Measurements from ENCODE around the gene NPAS3.

Gene NPAS3

DNA sequence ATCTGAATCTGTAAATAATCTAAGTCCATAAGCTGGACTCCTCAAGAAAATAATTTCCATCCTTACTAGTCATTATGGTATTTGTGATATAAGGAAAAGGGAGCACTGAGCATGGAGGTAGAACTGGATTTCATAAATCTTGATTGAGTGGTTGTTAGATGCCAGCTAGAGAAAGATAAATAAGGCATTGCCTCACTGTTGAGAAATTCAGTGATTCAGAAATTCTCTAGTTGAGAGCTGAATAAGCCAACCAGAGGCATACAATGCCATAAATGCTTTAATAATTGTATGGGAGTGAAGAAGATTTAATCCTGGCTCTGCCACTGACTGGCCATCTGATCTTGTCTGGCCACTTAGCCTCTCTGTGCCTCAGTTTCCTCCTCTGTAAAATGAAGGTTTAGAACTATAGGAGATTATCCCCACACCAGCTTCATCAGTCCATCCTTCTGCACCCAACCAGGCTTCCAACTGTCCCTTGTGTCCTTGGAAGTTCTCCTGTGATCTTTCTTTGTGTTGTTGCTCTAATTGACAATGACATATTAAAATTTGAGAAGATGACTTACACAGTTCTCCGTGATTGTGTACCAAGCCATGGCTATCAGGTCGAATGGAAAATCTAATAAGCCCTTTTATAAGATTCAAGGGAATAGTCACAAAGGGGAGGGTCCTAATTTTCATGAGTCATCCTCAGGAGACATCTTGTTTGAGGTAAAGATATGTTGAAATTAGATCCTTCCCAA is 617.9 kb downstream of the NPAS3 start:
- TF ChIP-seq CTCF (IDR thresholded peaks at IDR 0.05; ENCODE audit: poor library complexity, severe bottlenecking) = no peak
- H3K27me3 ChIP-seq (ENCODE audit: insufficient read depth, poor library complexity, severe bottlenecking) = no peaks in the 10 kb centered on the region
- H3K36me3 ChIP-seq (ENCODE audit: low read depth) = no peaks in the 10 kb centered on the region
- ATAC-seq (ENCODE audit: low read depth) = peak; percentile 95
- no peak for DNase-seq (ENCODE audit: low spot score)
- peaks cover 14% of the 10 kb centered on the region for H3K4me1 ChIP-seq (ENCODE audit: insufficient read depth, poor library complexity, severe bottlenecking)
- H3K9me3 ChIP-seq (ENCODE audit: severe bottlenecking) = no peaks in the 10 kb centered on the region
- peak overlapping the region; percentile 51 for H3K27ac ChIP-seq (ENCODE audit: poor library complexity, severe bottlenecking)
- H3K4me3 ChIP-seq (ENCODE audit: severe bottlenecking) = no peak overlapping the region

GRCh38 chr14:33560718-33561431 is 622.2 kb downstream of the NPAS3 start:
- Histone ChIP-seq H3K27ac (ENCODE audit: poor library complexity, severe bottlenecking) (no peak overlapping the region), H3K27me3 (ENCODE audit: insufficient read depth, poor library complexity, severe bottlenecking) (no peaks in the 10 kb centered on the region), H3K9me3 (ENCODE audit: severe bottlenecking) (no peaks in the 10 kb centered on the region), H3K4me3 (ENCODE audit: severe bottlenecking) (no peak overlapping the region), H3K4me1 (ENCODE audit: insufficient read depth, poor library complexity, severe bottlenecking) (peaks cover 38% of the 10 kb centered on the region), H3K36me3 (ENCODE audit: low read depth) (no peaks in the 10 kb centered on the region)
- ATAC-seq (ENCODE audit: low read depth) = no peak
- no peak for DNase-seq (ENCODE audit: low spot score)
- TF ChIP-seq CTCF (IDR thresholded peaks at IDR 0.05; ENCODE audit: poor library complexity, severe bottlenecking) = no peak

- Histone ChIP-seq H3K4me3 (ENCODE audit: severe bottlenecking) (no peak overlapping the region), H3K4me1 (ENCODE audit: insufficient read depth, poor library complexity, severe bottlenecking) (peaks cover 31% of the 10 kb centered on the region), H3K27ac (ENCODE audit: poor library complexity, severe bottlenecking) (no peak overlapping the region), H3K36me3 (ENCODE audit: low read depth) (no peaks in the 10 kb centered on the region), H3K27me3 (ENCODE audit: insufficient read depth, poor library complexity, severe bottlenecking) (no peaks in the 10 kb centered on the region), H3K9me3 (ENCODE audit: severe bottlenecking) (no peaks in the 10 kb centered on the region)
- no peak for DNase-seq (ENCODE audit: low spot score)
- no peak for TF ChIP-seq CTCF (IDR thresholded peaks at IDR 0.05; ENCODE audit: poor library complexity, severe bottlenecking)
- ATAC-seq (ENCODE audit: low read depth) = no peak
These were observed 623.0 kb downstream of the NPAS3 start for GRCh38 chr14:33561488-33562175.

DNA sequence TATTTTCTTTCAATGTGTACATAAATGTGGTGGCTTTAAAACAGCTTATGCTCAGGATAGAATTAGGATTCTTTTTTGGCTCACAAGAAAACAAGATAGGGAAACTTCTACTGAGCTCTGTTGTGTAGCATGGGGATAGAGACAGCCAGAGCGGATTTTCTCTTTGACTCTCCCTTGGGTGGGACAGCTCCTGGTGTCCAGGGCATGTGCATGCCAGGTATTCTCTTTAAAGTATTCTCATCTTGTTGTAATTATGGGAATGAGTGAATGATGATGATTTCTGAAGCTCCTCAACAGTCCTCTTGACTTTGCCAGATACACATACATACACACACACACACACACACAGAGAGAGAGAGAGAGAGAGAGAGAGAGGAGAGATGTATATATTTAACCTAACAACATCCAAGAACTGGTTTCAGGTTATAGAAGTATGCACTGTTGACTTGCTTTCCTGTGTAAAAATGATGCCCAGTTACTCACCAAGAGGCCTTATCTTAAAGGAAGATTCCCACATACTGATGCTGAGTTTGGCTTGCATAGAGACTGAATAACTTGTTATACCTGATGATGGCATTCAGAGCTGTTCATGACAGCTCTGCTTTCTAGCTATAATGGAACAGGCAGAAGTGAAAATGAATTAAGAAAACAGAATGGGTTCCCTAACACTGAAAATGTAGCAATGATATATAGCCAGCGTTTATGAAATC is 624.7 kb downstream of the NPAS3 start:
- no peak for TF ChIP-seq CTCF (IDR thresholded peaks at IDR 0.05; ENCODE audit: poor library complexity, severe bottlenecking)
- no peak overlapping the region for H3K4me3 ChIP-seq (ENCODE audit: severe bottlenecking)
- no peaks in the 10 kb centered on the region for H3K27me3 ChIP-seq (ENCODE audit: insufficient read depth, poor library complexity, severe bottlenecking)
- peak overlapping the region; percentile 79 for H3K27ac ChIP-seq (ENCODE audit: poor library complexity, severe bottlenecking)
- no peaks in the 10 kb centered on the region for H3K9me3 ChIP-seq (ENCODE audit: severe bottlenecking)
- H3K4me1 ChIP-seq (ENCODE audit: insufficient read depth, poor library complexity, severe bottlenecking) = peaks cover 39% of the 10 kb centered on the region
- H3K36me3 ChIP-seq (ENCODE audit: low read depth) = no peaks in the 10 kb centered on the region
- DNase-seq (ENCODE audit: low spot score) (no peak), ATAC-seq (ENCODE audit: low read depth) (no peak)
